Testis (tissue), 2 donors: ENCODE results near the gene WASF2.

Source experiments
- POLR2A ChIP-seq: fragments of 450-650 bp; IDR thresholded peaks from one replicate; pipeline ENCODE4 v1.6.1; 2017; ENCODE audit warnings: antibody characterized with exemption, mild to moderate bottlenecking, moderate library complexity
- TF ChIP-seq, protein P1 (sequence below), 3 experiments: fragments of 450-650 bp in 2 of 3; fragments of 200-600 bp in 1 of 3; sonication (generic) in 1 of 3; IDR thresholded peaks; one replicate each; pipeline ENCODE4 v1.5.1; 2016 to 2019; ENCODE audit warnings: antibody characterized with exemption in 3 of 3, mild to moderate bottlenecking in 2 of 3, moderate library complexity in 1 of 3

DNA sequence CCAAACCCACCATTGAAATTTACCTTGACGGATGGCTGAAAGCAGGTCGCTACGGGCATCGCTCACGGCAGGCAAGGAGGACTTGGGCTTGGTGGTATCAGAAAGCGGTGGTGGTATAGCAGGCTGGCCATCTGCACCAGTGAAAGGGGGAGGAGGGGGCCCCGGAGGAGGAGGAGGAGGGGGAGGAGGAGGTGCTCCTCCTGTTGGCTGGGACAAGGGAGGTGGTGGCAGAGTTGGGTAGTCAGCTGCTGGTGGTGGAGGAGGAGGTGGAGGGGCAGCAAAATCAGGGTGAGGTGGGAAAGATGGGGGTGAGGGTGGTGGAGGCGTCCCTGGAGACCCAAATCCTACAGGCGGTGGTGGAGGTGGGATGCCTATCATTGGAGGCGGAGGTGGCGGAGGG lies 80.3 kb downstream of the WASF2 start:
- TF ChIP-seq, protein P1, sequence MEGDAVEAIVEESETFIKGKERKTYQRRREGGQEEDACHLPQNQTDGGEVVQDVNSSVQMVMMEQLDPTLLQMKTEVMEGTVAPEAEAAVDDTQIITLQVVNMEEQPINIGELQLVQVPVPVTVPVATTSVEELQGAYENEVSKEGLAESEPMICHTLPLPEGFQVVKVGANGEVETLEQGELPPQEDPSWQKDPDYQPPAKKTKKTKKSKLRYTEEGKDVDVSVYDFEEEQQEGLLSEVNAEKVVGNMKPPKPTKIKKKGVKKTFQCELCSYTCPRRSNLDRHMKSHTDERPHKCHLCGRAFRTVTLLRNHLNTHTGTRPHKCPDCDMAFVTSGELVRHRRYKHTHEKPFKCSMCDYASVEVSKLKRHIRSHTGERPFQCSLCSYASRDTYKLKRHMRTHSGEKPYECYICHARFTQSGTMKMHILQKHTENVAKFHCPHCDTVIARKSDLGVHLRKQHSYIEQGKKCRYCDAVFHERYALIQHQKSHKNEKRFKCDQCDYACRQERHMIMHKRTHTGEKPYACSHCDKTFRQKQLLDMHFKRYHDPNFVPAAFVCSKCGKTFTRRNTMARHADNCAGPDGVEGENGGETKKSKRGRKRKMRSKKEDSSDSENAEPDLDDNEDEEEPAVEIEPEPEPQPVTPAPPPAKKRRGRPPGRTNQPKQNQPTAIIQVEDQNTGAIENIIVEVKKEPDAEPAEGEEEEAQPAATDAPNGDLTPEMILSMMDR (IDR thresholded peaks at IDR 0.05), result no peak
- TF ChIP-seq POLR2A, result no peak
